Transverse colon (tissue), 4 donors: ENCODE results near the gene DAAM1. TPM values are rescaled to one million over a fixed set of nuclear protein-coding genes. Genes with fewer than 3 reads are reported as not detected.

Source experiments
- DNase-seq: peaks from one replicate; pipeline ENCODE4 v3.0.0-alpha.2; 2019
- H3K27ac ChIP-seq, 4 donors: fragments of 200-600 bp; sonication (generic); 2 replicates each; pipeline ENCODE4 v1.5.1; 2016 to 2018; ENCODE audit warnings: inconsistent platforms in 4 of 4
- H3K27me3 ChIP-seq: fragments of 200-600 bp; sonication (generic); 2 replicates; pipeline ENCODE4 v1.5.1; 2017; ENCODE audit warnings: inconsistent platforms
- H3K36me3 ChIP-seq, 4 donors: fragments of 200-600 bp; sonication (generic); 2 replicates each; pipeline ENCODE4 v1.5.1; 2017 to 2019; ENCODE audit warnings: inconsistent platforms in 4 of 4
- H3K4me1 ChIP-seq, 4 donors: fragments of 200-600 bp; sonication (generic); 2 replicates each; pipeline ENCODE4 v1.5.1; 2017 to 2020; ENCODE audit warnings: inconsistent platforms in 4 of 4
- H3K4me3 ChIP-seq, 4 donors: fragments of 200-600 bp; sonication (generic); 1 replicate in 1 of 4; 2 replicates in 3 of 4; pipeline versions ENCODE4 v1.5.1 to v1.6.1; 2017 to 2019; ENCODE audit warnings: inconsistent platforms in 4 of 4
- H3K9me3 ChIP-seq, 2 donors: fragments of 200-600 bp; sonication (generic); 2 replicates each; pipeline ENCODE4 v1.5.1; 2017 to 2019; ENCODE audit warnings: inconsistent platforms in 2 of 2
- EP300 ChIP-seq: sonication (generic); formaldehyde crosslinking; IDR thresholded peaks from one replicate; pipeline ENCODE4 v1.6.1; 2017; ENCODE audit warnings: antibody characterized with exemption, low read depth
- POLR2A ChIP-seq: fragments of 450-650 bp; IDR thresholded peaks from one replicate; pipeline ENCODE4 v1.6.1; 2016; ENCODE audit warnings: antibody characterized with exemption, mild to moderate bottlenecking, moderate library complexity
- POLR2AphosphoS5 ChIP-seq, 3 donors: sonication (generic); formaldehyde crosslinking; IDR thresholded peaks; one replicate each; pipeline ENCODE4 v1.6.1; 2016; ENCODE audit warnings: antibody characterized with exemption in 3 of 3
- WGBS, 2 donors: methylation state at CpG; one replicate each; pipeline ENCODE4 v1.1.5; 2018; ENCODE audit warnings: low coverage in 1 of 2; 5-methylcytosine and 5-hydroxymethylcytosine counted together
- in situ Hi-C, 4 donors: fragments of 200-750 bp; cut with MboI; loops; one replicate each; pipeline versions ENCODE4 v1.15.0 to v1.15.1; 2017; ENCODE audit warnings: low sequenced_read_pairs in 3 of 4, low pct_ligation_motif_present in 1 of 4, low pct_unique_long_range_greater_than_20kb in 1 of 4
- intact Hi-C: fragments of 100-400 bp; cut with DNase I; formaldehyde crosslinking; loops from one replicate; pipeline ENCODE4 v1.15.1; 2023; ENCODE audit warnings: low total_unique reads
- total RNA-seq, 4 donors: library from RNA; depleted of rRNA; stranded (reverse); fragments of >200 nt; gene quantifications; one replicate each; pipeline ENCODE4 v1.1.0, GENCODE V29; 2016
- TF ChIP-seq, protein P1 (sequence below), 5 experiments: fragments of 200-600 bp in 3 of 5; fragments of 450-650 bp in 2 of 5; sonication (generic) in 3 of 5; IDR thresholded peaks; 1 replicate in 2 of 5; 2 replicates in 3 of 5; pipeline ENCODE4 v1.5.1; 2016 to 2017; ENCODE audit warnings: antibody characterized with exemption in 5 of 5, inconsistent platforms in 3 of 5, mild to moderate bottlenecking in 2 of 5, moderate library complexity in 1 of 5

The DAAM1 gene
- total RNA-seq, 4 donors from 2014 or later = 23.9 to 44.5 (median 42.8) TPM

DNA sequence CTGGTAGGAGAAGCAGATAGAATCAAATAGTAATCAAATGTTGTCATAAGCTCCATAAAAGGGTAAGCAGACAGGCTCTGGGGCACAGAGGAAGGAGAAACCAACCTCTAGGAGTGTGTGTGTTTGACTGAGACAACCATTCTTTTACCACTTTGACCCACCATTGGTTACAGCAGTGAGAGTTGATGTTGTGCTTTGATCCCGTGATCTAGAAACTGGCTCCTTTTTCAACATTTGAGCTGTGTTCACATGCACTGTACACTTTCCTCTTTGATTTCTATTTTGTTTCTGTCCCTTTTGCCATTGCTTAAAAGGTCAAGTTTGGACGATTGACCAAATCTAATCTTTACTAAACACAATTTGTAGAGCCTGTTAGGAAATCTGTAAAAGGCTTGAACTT is 108.0 kb downstream of the DAAM1 start:
- intact Hi-C loops = no loop called here
- TF ChIP-seq POLR2A = no peak
- TF ChIP-seq EP300 = no peak
- TF ChIP-seq, protein P1, sequence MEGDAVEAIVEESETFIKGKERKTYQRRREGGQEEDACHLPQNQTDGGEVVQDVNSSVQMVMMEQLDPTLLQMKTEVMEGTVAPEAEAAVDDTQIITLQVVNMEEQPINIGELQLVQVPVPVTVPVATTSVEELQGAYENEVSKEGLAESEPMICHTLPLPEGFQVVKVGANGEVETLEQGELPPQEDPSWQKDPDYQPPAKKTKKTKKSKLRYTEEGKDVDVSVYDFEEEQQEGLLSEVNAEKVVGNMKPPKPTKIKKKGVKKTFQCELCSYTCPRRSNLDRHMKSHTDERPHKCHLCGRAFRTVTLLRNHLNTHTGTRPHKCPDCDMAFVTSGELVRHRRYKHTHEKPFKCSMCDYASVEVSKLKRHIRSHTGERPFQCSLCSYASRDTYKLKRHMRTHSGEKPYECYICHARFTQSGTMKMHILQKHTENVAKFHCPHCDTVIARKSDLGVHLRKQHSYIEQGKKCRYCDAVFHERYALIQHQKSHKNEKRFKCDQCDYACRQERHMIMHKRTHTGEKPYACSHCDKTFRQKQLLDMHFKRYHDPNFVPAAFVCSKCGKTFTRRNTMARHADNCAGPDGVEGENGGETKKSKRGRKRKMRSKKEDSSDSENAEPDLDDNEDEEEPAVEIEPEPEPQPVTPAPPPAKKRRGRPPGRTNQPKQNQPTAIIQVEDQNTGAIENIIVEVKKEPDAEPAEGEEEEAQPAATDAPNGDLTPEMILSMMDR (IDR thresholded peaks at IDR 0.05) = no peak
- no peak for TF ChIP-seq POLR2AphosphoS5 (IDR thresholded peaks at IDR 0.05)
- H3K27ac ChIP-seq = no peak overlapping the region
- 78 to 83% methylated on average over 2 of the region's 2 CpGs for WGBS, 2 donors
- DNase-seq = no peak
- H3K27me3 ChIP-seq = no peaks in the 10 kb centered on the region
- peaks cover 0 to 25% (median 18%) of the 10 kb centered on the region in 4 donors for H3K4me1 ChIP-seq
- H3K4me3 ChIP-seq = no peak overlapping the region
- in situ Hi-C loops = no loop called here
- no peaks in the 10 kb centered on the region for H3K9me3 ChIP-seq
- H3K36me3 ChIP-seq = peaks cover 0 to 6% (median 0%) of the 10 kb centered on the region in 4 donors

GRCh38 chr14:59297071-59297776 is 108.8 kb downstream of the DAAM1 start:
- intact Hi-C loops (no loop called here), in situ Hi-C loops (no loop called here)
- DNase-seq = no peak
- Histone ChIP-seq H3K4me3 (no peak overlapping the region), H3K4me1 (peaks cover 0 to 25% (median 18%) of the 10 kb centered on the region in 4 donors), H3K27ac (no peak overlapping the region), H3K9me3 (no peaks in the 10 kb centered on the region), H3K27me3 (no peaks in the 10 kb centered on the region), H3K36me3 (peaks cover 0 to 5% (median 0%) of the 10 kb centered on the region in 4 donors)
- TF ChIP-seq EP300 (no peak), POLR2A (no peak)
- TF ChIP-seq, protein P1 (IDR thresholded peaks at IDR 0.05) = no peak
- WGBS, 2 donors = 66 to 68% methylated on average over 3 to 5 of the region's 5 CpGs

DNA sequence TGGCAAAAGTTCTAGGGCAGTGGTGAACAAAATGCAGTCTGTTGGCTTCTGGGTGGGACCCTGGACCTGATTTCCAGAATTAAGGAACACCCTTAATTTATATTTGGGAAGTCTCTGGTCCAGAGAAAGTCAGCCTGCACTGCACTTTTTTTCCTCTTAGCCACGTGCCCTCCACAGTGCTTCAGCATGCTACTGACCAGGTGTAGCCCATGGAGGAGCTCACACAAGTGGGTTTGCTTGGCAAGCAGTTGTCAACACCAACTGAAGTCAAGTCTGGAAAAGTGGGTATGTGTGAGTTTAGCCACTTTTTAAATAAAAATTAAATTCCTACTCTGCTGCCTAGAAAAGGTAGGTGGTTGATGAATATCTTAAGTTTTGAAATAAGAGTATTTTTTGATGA is 111.3 kb downstream of the DAAM1 start:
- Histone ChIP-seq H3K9me3 (no peaks in the 10 kb centered on the region), H3K4me1 (peaks cover 0 to 16% (median 11%) of the 10 kb centered on the region in 4 donors), H3K4me3 (no peak overlapping the region), H3K36me3 (no peaks in the 10 kb centered on the region), H3K27me3 (no peaks in the 10 kb centered on the region), H3K27ac (no peak overlapping the region)
- 88 to 100% methylated on average over 1 of the region's 1 CpG for WGBS, 2 donors
- intact Hi-C loops (no loop called here), in situ Hi-C loops (no loop called here)
- TF ChIP-seq, protein P1 (IDR thresholded peaks at IDR 0.05) = no peak
- TF ChIP-seq POLR2A (no peak), EP300 (no peak), POLR2AphosphoS5 (IDR thresholded peaks at IDR 0.05) (no peak)
- no peak for DNase-seq

GRCh38 chr14:59301354-59301753 is 112.9 kb downstream of the DAAM1 start:
- intact Hi-C loops = no loop called here

More at GRCh38 chr14:59301354-59301753, 112.9 kb downstream of the DAAM1 start:
- 71 to 77% methylated on average over 6 of the region's 6 CpGs for whole genome bisulfite sequencing, 2 donors
- DNase-seq = peak; percentile 13
- Histone ChIP-seq H3K9me3 (no peaks in the 10 kb centered on the region), H3K36me3 (no peaks in the 10 kb centered on the region), H3K27me3 (no peaks in the 10 kb centered on the region), H3K4me3 (no peak overlapping the region), H3K27ac (no peak overlapping the region), H3K4me1 (peaks cover 0 to 20% (median 8%) of the 10 kb centered on the region in 4 donors)
- no peak for TF ChIP-seq POLR2A
- TF ChIP-seq, protein P1 (IDR thresholded peaks at IDR 0.05) = no peak
- TF ChIP-seq POLR2AphosphoS5 (IDR thresholded peaks at IDR 0.05) = no peak
- TF ChIP-seq EP300 = no peak
- in situ Hi-C loops = no loop called here
